ENCODE measurements around the gene PGAP6.

PGAP6 gene

DNA sequence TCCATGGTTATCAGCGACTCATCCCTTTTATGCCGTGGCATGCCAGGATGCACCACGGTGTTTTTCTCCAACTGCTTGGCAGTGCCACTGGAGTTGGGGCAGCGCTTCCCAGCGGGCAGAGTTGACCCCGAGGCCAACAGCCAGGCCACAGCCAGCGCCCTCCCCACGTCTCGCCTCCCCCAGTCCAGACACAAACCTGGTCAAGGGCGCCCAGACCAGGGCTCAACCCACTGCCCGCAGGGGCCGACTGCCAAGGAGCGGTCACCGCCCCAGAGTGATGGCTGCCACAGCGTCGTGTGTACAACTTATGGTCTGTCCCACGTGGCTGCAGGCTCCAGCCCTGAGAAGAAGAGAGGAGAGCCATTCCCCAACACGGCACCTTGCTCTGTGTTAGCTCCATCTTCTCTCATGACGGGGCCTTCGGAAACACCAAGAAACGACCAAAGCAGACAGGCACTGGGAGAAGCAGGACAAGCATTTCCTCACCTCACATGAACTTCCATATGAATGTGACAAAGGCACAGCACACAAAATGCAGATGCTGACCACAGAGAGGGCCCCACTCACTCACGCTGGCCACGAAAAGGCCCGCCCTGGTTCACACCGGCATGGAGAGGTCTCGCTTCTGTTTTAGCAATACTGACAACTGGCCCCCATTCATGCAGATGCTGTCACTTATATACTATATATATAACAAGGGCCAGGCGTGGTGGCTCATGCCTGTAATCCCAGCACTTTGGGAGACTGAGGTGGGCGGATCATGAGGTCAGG lies 56.2 kb downstream of the PGAP6 start:
- no peak for DNase-seq (ENCODE audit: low read depth)
- TF ChIP-seq, protein P1, sequence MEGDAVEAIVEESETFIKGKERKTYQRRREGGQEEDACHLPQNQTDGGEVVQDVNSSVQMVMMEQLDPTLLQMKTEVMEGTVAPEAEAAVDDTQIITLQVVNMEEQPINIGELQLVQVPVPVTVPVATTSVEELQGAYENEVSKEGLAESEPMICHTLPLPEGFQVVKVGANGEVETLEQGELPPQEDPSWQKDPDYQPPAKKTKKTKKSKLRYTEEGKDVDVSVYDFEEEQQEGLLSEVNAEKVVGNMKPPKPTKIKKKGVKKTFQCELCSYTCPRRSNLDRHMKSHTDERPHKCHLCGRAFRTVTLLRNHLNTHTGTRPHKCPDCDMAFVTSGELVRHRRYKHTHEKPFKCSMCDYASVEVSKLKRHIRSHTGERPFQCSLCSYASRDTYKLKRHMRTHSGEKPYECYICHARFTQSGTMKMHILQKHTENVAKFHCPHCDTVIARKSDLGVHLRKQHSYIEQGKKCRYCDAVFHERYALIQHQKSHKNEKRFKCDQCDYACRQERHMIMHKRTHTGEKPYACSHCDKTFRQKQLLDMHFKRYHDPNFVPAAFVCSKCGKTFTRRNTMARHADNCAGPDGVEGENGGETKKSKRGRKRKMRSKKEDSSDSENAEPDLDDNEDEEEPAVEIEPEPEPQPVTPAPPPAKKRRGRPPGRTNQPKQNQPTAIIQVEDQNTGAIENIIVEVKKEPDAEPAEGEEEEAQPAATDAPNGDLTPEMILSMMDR (IDR thresholded peaks at IDR 0.05; ENCODE audit: control insufficient read depth, insufficient read depth, low read depth, low read length, missing control alignments): no peak
- no peak overlapping the region for H3K4me3 ChIP-seq (ENCODE audit: control insufficient read depth, low read depth, low read length)

- H3K4me3 ChIP-seq (ENCODE audit: control insufficient read depth, low read depth, low read length): no peak overlapping the region
Observed at GRCh38 chr16:324451-325334, 57.1 kb downstream of the PGAP6 start.

GRCh38 chr16:324201-324450 lies 57.7 kb downstream of the PGAP6 start:
- TF ChIP-seq, protein P1 (IDR thresholded peaks at IDR 0.05; ENCODE audit: control insufficient read depth, insufficient read depth, low read depth, low read length, missing control alignments): no peak
- H3K4me3 ChIP-seq (ENCODE audit: control insufficient read depth, low read depth, low read length): no peak overlapping the region
- no peak for DNase-seq (ENCODE audit: low read depth)

More at GRCh38 chr16:324451-325334, 57.1 kb downstream of the PGAP6 start:
- no peak for DNase-seq (ENCODE audit: low read depth)
- TF ChIP-seq, protein P1 (IDR thresholded peaks at IDR 0.05; ENCODE audit: control insufficient read depth, insufficient read depth, low read depth, low read length, missing control alignments): no peak

DNA sequence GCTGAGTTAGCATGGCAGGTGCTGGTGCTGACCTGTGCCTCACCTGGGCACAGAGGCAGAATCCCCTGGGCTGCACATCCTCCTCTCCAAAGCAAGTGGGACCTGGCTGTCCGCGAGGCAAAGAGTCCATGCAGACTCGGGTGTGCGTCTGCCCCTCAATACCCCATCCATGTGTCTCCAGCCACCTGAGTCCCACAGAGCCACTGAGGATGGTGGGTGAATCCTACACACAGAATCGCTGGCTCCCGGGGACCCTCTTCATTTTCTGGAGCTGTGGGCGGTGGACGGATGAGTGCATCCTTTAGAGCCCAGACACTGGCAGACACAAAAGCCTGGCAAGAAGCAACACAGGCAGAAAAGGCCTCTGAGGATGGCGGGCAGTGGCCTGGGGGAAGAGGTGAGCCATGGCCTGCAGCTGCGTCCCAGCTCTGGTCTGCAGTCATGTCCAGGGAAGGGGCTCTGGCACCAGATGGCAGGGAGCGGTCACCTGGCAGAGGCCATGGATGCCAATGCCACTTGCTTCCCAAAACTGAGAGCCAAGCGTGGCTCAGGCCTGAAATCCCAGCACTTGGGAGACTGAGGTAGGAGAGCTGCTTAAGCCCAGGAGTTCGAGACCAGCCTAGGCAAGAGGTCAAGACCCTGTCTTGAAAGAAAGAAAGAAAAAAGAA lies 59.2 kb downstream of the PGAP6 start:
- DNase-seq (ENCODE audit: low read depth): no peak
- TF ChIP-seq, protein P1 (IDR thresholded peaks at IDR 0.05; ENCODE audit: control insufficient read depth, insufficient read depth, low read depth, low read length, missing control alignments): no peak
- no peak overlapping the region for H3K4me3 ChIP-seq (ENCODE audit: control insufficient read depth, low read depth, low read length)

- DNase-seq (ENCODE audit: low read depth): no peak
- TF ChIP-seq, protein P1 (IDR thresholded peaks at IDR 0.05; ENCODE audit: control insufficient read depth, insufficient read depth, low read depth, low read length, missing control alignments): no peak
- no peak overlapping the region for H3K4me3 ChIP-seq (ENCODE audit: control insufficient read depth, low read depth, low read length)
Observed at GRCh38 chr16:321532-321931, 60.2 kb downstream of the PGAP6 start.
